Measurements from ENCODE around the gene LIMS1. TPM values are rescaled to one million over a fixed set of nuclear protein-coding genes. Genes with fewer than 3 reads are reported as not detected.
A peak's percentile ranks its signal among the peaks of the same experiment; 100 is the strongest.
"Not testable (repeated sequence)": the region's sequence is repeated elsewhere in the genome, so short reads cannot be mapped to it uniquely, and the experiment has no call there.

The LIMS1 gene
- total RNA-seq, 4 donors from 2014 or later = 69.4 to 175 (median 155) TPM

GRCh38 chr2:108691447-108691846 is 157.2 kb downstream of the LIMS1 start:
- no peak for ATAC-seq (ENCODE audit: low FRiP score)
- TF ChIP-seq CTCF (IDR thresholded peaks at IDR 0.05) = no peak
- no peak for DNase-seq (ENCODE audit: low spot score)

- no peak for TF ChIP-seq CTCF (IDR thresholded peaks at IDR 0.05)
- ATAC-seq (ENCODE audit: low FRiP score) (no peak), DNase-seq (ENCODE audit: low spot score) (no peak)
Measured at GRCh38 chr2:108701208-108701607, 166.9 kb downstream of the LIMS1 start.

GRCh38 chr2:108701806-108702205 is 167.5 kb downstream of the LIMS1 start:
- no peak for ATAC-seq (ENCODE audit: low FRiP score)
- TF ChIP-seq CTCF (IDR thresholded peaks at IDR 0.05) = no peak
- DNase-seq (ENCODE audit: low spot score) = no peak

GRCh38 chr2:108704871-108705270 is 170.6 kb downstream of the LIMS1 start:
- ATAC-seq (ENCODE audit: low FRiP score) (no peak), DNase-seq (ENCODE audit: low spot score) (no peak)
- TF ChIP-seq CTCF (IDR thresholded peaks at IDR 0.05) = no peak

- TF ChIP-seq CTCF (IDR thresholded peaks at IDR 0.05) = no peak
- ATAC-seq (ENCODE audit: low FRiP score) (no peak), DNase-seq (ENCODE audit: low spot score) (no peak)
Measured at GRCh38 chr2:108707300-108707699, 173.0 kb downstream of the LIMS1 start.

- ATAC-seq (ENCODE audit: low FRiP score); DNase-seq (ENCODE audit: low spot score): not testable (repeated sequence)
Measured at GRCh38 chr2:108716971-108717370, 182.7 kb downstream of the LIMS1 start.

GRCh38 chr2:108719149-108720044 is 185.1 kb downstream of the LIMS1 start, which contains the start of gene RANBP2:
Gene RANBP2, plus strand, starts transcription at chr2:108719482. Its CDS starts 125 bp downstream, at chr2:108719607.
- DNase-seq (ENCODE audit: low spot score) (peak; percentile 66), ATAC-seq (ENCODE audit: low FRiP score) (peak; percentile 99)
- no peak for TF ChIP-seq CTCF (IDR thresholded peaks at IDR 0.05)

GRCh38 chr2:108726048-108726447 is 191.8 kb downstream of the LIMS1 start:
- not testable (repeated sequence) for ATAC-seq (ENCODE audit: low FRiP score); DNase-seq (ENCODE audit: low spot score)

- ATAC-seq (ENCODE audit: low FRiP score); DNase-seq (ENCODE audit: low spot score): not testable (repeated sequence)
Measured at GRCh38 chr2:108734656-108735055, 200.4 kb downstream of the LIMS1 start.

Measured in omental fat pad (tissue), 4 donors.